GM12801 (cell line): ENCODE measurements around the gene STIM1.

Experiments
- TF ChIP-seq, protein P1 (sequence below): IDR thresholded peaks from one replicate; pipeline ENCODE4 v1.5.1; 2011; ENCODE audit warnings: control low read depth; ENCODE audit not compliant: insufficient read length; ENCODE audit errors: extremely low read depth

Gene STIM1

GRCh38 chr11:3990406-3990805, 134.9 kb downstream of the STIM1 start:
- TF ChIP-seq, protein P1, sequence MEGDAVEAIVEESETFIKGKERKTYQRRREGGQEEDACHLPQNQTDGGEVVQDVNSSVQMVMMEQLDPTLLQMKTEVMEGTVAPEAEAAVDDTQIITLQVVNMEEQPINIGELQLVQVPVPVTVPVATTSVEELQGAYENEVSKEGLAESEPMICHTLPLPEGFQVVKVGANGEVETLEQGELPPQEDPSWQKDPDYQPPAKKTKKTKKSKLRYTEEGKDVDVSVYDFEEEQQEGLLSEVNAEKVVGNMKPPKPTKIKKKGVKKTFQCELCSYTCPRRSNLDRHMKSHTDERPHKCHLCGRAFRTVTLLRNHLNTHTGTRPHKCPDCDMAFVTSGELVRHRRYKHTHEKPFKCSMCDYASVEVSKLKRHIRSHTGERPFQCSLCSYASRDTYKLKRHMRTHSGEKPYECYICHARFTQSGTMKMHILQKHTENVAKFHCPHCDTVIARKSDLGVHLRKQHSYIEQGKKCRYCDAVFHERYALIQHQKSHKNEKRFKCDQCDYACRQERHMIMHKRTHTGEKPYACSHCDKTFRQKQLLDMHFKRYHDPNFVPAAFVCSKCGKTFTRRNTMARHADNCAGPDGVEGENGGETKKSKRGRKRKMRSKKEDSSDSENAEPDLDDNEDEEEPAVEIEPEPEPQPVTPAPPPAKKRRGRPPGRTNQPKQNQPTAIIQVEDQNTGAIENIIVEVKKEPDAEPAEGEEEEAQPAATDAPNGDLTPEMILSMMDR: no peak

- TF ChIP-seq, protein P1: no peak
Observed at GRCh38 chr11:3992964-3993363, 137.5 kb downstream of the STIM1 start.

GRCh38 chr11:3994030-3994640, 138.7 kb downstream of the STIM1 start:
- TF ChIP-seq, protein P1: no peak

DNA sequence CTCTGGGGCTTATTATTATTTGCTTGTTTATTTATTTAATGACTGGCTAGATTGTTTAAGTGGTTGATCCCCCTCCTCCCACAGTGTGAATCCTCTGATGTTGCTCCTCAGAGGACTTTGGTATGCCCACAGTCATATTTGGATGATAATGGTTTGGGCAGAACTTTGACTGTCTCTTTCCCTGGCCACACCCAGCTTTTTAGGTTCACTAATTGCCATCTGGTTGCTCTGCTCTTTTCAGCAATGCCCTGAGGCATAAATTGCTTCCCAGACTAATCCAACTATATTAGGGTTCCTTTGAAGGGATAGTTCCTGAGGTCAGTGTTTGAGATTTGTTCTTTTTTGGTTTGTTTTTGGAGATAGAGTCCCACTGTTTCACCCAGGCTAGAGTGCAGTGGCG, 139.8 kb downstream of the STIM1 start:
- TF ChIP-seq, protein P1: no peak

DNA sequence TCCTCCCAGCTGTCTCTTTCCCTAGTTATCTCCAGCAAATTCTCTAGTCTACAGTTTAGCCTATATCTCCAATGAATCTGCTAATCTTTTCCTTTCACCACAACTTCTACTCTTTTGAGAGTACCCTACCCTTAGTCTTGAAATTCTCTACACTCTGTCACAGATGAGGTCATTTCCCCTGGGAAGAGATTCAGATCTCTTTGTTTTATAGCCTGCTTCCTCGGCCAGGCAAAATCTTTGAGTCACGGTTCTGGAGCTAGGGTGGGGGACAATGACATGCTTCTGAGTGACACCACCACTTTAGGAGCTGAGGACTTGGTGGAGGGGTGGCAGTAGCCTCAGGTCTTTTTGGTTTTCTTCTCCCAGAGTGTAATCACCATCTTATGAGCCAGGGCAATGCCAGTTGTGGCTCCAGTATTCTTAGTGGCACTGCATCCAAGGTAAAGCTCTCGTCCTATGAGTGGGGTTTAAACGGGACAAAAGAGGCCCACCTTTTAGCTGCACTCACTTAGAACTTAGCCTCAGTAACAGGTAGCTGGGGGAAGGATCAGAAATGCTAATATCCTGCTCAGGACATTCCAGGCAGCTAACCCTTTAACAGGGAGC, 140.6 kb downstream of the STIM1 start:
- TF ChIP-seq, protein P1: no peak

DNA sequence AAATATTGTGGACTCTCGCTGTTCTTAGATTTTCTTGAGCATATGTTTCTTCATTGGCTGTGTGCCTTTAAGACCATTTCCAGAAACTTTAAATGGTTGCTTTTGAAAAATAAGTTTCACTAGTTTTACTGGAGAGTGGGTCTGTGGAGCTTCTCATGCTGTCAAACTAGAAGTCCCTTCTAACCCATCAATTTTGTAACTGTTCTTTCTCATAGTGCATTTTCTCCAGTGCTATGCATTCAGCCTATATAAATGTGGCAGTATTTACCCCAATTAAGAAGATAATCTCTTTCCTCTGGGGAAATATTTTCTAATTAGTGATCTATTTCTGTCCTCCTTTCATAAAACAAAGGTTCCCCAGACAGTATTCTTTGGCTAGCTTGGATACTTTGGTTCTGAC, 141.2 kb downstream of the STIM1 start:
- TF ChIP-seq, protein P1: no peak

GRCh38 chr11:4006946-4007680, 151.6 kb downstream of the STIM1 start:
- TF ChIP-seq, protein P1: no peak
